GM13977 (cell line): ENCODE measurements around the gene CORO2B.

Experiments
- DNase-seq: peaks from one replicate; pipeline ENCODE4 v3.0.0; 2012; ENCODE audit warnings: low spot score
- in situ Hi-C: fragments of 300-500 bp; cut with MboI; formaldehyde crosslinking; loops from one replicate; pipeline ENCODE4 v1.12.0; 2022; ENCODE audit warnings: low sequenced_read_pairs, low pct_unique_long_range_greater_than_20kb, mixed read lengths, inconsistent platforms; ENCODE audit not compliant: unreplicated experiment
- TF ChIP-seq, protein P1 (sequence below): IDR thresholded peaks from 2 replicates; pipeline ENCODE4 v1.5.1; 2012; ENCODE audit warnings: mild to moderate bottlenecking, control low read depth; ENCODE audit not compliant: insufficient read depth; ENCODE audit errors: extremely low read depth, missing control alignments

The CORO2B gene

DNA sequence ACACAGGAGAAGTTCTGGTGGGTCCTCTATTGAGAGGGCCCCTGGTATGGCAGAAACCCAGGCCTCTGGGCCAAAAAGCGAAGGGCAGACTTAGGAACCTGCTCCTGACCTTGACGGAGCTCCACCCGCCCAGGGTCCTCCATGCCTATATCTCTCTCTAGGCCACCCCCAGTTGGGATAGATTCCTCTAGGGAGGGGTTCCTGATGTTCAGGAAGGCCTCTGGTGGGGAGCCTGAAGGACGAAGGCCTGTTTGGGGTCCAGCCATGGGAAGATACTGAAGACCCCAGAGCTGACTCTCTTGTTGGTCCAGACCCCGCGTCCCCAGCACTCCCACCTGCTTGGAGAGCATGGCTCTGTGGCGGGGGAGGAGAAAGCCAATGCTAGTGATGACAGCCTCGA, 104.2 kb downstream of the CORO2B start:
- TF ChIP-seq, protein P1, sequence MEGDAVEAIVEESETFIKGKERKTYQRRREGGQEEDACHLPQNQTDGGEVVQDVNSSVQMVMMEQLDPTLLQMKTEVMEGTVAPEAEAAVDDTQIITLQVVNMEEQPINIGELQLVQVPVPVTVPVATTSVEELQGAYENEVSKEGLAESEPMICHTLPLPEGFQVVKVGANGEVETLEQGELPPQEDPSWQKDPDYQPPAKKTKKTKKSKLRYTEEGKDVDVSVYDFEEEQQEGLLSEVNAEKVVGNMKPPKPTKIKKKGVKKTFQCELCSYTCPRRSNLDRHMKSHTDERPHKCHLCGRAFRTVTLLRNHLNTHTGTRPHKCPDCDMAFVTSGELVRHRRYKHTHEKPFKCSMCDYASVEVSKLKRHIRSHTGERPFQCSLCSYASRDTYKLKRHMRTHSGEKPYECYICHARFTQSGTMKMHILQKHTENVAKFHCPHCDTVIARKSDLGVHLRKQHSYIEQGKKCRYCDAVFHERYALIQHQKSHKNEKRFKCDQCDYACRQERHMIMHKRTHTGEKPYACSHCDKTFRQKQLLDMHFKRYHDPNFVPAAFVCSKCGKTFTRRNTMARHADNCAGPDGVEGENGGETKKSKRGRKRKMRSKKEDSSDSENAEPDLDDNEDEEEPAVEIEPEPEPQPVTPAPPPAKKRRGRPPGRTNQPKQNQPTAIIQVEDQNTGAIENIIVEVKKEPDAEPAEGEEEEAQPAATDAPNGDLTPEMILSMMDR, result no peak
- in situ Hi-C loops, result no loop called here
- no peak for DNase-seq

DNA sequence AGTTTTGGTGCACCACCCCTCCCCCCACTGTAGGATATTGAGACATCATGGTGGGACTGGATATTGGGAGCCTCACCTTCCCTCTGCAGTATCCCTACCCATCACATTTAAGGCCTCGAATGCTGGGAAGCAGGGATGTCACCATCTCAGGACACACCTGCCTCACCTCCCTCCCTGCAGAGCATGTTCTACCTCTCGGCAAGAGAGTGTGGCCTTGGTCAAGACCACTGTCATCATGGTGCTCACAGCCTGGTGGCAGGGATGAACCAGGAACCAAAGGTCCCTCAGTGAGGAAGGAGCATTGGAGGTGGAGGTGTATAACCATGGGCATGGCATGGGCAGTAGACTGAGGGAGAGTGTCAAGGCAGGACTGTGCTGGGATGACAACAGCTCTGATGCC, 104.8 kb downstream of the CORO2B start:
- DNase-seq, result no peak
- in situ Hi-C loops, result no loop called here
- TF ChIP-seq, protein P1, result no peak

DNA sequence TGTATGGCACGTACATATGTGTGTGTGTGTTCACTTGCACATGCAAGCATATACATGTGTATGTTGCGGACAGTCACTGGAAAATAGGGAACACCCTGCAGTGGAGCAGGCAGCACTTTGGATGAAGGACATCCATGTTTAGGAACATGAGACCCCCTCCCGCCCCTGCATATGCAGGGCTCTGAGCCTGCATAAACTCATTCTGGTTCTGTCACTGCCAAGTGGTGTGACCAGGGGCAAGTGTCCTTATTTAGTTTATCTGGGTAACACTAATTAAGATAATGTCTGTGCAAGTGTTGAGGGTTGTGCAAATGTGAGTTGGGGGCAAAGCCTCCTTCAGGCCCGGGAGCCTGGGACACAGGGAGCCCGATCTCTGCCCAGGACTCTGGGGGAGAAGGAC, 105.7 kb downstream of the CORO2B start:
- in situ Hi-C loops, result no loop called here
- DNase-seq, result no peak
- TF ChIP-seq, protein P1, result no peak

DNA sequence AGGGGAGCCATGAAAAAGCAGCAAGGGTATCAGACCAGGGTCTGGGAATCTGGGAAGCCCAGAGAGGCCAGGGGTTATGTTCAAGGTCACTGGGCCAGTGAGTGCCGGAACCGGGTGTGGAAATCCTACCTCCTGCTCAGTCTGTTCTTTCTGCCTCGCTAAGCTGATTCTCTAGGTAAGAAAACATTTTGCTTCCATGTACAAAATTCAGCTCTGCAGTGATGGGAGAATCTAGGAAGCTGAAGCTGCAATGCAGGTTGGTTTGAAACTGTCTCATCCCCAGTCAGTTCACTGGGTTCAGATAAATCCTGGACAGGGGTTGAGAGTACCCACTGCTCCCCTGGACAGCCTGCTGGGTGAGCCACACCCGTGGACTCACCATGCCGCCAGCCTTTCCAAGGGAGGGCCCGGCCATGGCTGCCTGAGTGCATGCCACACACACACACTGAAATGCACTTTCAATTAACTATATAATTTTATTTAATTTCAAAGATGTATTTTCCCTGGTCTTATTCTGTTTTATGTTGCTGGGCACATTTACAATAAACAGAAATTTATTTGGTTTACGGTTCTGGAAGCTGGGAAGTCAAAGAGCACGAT, 108.4 kb downstream of the CORO2B start:
- no peak for DNase-seq
- TF ChIP-seq, protein P1, result no peak
- in situ Hi-C loops, result no loop called here

DNA sequence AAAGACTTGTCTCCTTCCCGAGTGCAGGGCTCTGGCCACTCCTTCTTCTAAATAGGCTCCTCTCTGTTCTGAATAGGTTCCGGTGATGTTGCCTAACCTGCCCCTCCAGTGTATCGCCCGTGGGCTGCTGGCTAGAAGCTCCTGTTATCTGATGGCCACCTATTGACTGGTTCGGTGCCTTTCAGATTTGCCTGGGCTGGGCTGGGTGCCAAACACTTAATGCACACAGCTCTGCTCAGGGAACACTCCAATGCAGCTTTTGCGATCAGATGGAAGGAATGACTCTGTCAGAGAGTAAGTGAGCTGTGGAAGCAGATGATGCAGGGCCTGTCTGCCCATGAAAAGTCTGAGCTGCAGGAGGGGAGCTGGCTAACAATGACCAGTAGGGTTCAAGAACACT, 112.9 kb downstream of the CORO2B start:
- TF ChIP-seq, protein P1, result no peak
- no peak for DNase-seq
- in situ Hi-C loops, result no loop called here

DNA sequence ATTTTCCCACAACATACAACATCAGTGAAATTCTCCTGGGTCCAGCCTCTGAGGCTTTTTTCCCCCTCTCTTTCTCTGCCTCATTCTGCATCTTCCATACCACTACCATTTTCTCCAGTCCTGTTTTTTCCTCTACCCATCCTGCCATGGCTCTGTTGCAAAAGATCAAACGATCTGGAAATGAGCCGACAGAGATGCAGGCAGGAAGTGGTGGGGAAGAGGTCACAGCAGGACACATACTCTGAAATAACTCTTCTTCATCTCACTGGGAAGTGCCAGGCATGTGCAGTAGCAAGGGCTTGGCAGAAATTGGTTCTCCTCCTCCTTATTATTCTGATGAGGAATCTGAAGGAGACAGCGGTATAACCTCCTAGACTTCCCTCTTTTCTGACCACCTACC, 114.3 kb downstream of the CORO2B start:
- TF ChIP-seq, protein P1, result no peak
- in situ Hi-C loops, result no loop called here

DNA sequence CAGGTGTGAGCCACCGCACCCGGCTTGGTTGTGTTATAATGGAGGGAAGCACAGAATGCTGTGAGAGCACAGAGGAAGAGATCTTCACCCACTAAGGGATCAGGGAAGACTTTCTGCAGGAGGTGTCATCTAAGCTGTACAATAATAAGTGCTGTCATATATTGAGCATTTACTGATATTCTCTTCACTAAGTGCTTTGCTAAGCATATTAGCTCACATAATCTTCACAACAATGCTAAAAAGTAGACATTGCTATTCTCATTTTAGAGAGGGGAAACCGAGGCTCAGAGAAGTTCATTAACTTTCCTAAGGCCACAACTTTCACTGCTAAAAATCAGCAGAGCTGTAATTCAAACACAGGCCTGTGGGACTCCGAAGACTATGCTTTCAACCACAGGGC, 115.3 kb downstream of the CORO2B start:
- DNase-seq, result no peak
- TF ChIP-seq, protein P1, result no peak
- in situ Hi-C loops, result no loop called here

More for the DNA sequence above, 114.3 kb downstream of the CORO2B start:
- DNase-seq, result no peak
